Astrocyte (in vitro differentiated cells and primary cell): ENCODE data around the gene RFX8. TPM values are rescaled to one million over a fixed set of nuclear protein-coding genes. Genes with fewer than 3 reads are reported as not detected.

Source experiments
- DNase-seq: peaks from one replicate; pipeline ENCODE4 v3.0.0-alpha.2; 2010; ENCODE audit warnings: low read depth
- FAIRE-seq: peaks from 2 replicates; lab custom pipeline; 2011; peaks lifted over from hg19 to GRCh38; lab: Jason Lieb, UNC
- H2AFZ ChIP-seq: 2 replicates; pipeline ENCODE4 v1.6.0; 2012; ENCODE audit warnings: low read depth, low read length, inconsistent platforms
- H3K27ac ChIP-seq: 2 replicates; pipeline ENCODE4 v1.5.1; 2011; ENCODE audit warnings: low read depth, low read length, inconsistent platforms
- H3K27me3 ChIP-seq: 2 replicates; pipeline ENCODE4 v1.6.0; 2011; ENCODE audit warnings: low read length, inconsistent platforms; ENCODE audit not compliant: insufficient read depth
- H3K36me3 ChIP-seq: 2 replicates; pipeline ENCODE4 v1.5.1; 2011; ENCODE audit warnings: low read length, inconsistent platforms; ENCODE audit not compliant: insufficient read depth
- H3K4me1 ChIP-seq: 2 replicates; pipeline ENCODE4 v1.5.1; 2011; ENCODE audit warnings: low read length, inconsistent platforms; ENCODE audit not compliant: insufficient read depth
- H3K4me2 ChIP-seq: 2 replicates; pipeline ENCODE4 v1.6.0; 2012; ENCODE audit warnings: low read length, inconsistent platforms
- H3K4me3 ChIP-seq: 2 replicates; pipeline ENCODE4 v1.5.1; 2011; ENCODE audit warnings: low read depth, mild to moderate bottlenecking, low read length, inconsistent platforms; ENCODE audit not compliant: insufficient read depth
- H3K79me2 ChIP-seq: 2 replicates; pipeline ENCODE4 v1.6.0; 2012; ENCODE audit warnings: mild to moderate bottlenecking, low read length, inconsistent platforms; ENCODE audit not compliant: insufficient read depth
- H3K9ac ChIP-seq: 2 replicates; pipeline ENCODE4 v1.6.0; 2012; ENCODE audit warnings: mild to moderate bottlenecking, low read length, inconsistent platforms
- H3K9me3 ChIP-seq: 2 replicates; pipeline ENCODE4 v1.5.1; 2012; ENCODE audit warnings: low read depth, mild to moderate bottlenecking, low read length, inconsistent platforms; ENCODE audit not compliant: insufficient read depth
- H4K20me1 ChIP-seq: 2 replicates; pipeline ENCODE4 v1.6.0; 2012; ENCODE audit warnings: low read length, inconsistent platforms; ENCODE audit not compliant: insufficient read depth
- H3K27ac Mint-ChIP-seq: one replicate; pipeline ENCODE4 v1.8.0; 2021; ENCODE audit warnings: mild to moderate bottlenecking, mixed read lengths; ENCODE audit not compliant: unreplicated experiment
- H3K27me3 Mint-ChIP-seq: one replicate; pipeline ENCODE4 v1.8.0; 2021; ENCODE audit warnings: low read depth, mixed read lengths; ENCODE audit not compliant: unreplicated experiment
- H3K36me3 Mint-ChIP-seq: one replicate; pipeline ENCODE4 v1.8.0; 2021; ENCODE audit warnings: low read depth, mixed read lengths; ENCODE audit not compliant: unreplicated experiment
- H3K4me1 Mint-ChIP-seq: one replicate; pipeline ENCODE4 v1.8.0; 2021; ENCODE audit warnings: low read depth, mixed read lengths; ENCODE audit not compliant: unreplicated experiment
- H3K4me3 Mint-ChIP-seq: one replicate; pipeline ENCODE4 v1.8.0; 2021; ENCODE audit warnings: mild to moderate bottlenecking, moderate library complexity, mixed read lengths; ENCODE audit not compliant: unreplicated experiment
- H3K9me3 Mint-ChIP-seq: one replicate; pipeline ENCODE4 v1.8.0; 2021; ENCODE audit warnings: mild to moderate bottlenecking, mixed read lengths; ENCODE audit not compliant: unreplicated experiment
- CTCF ChIP-seq: IDR thresholded peaks from 2 replicates; pipeline ENCODE4 v1.5.1; 2011; ENCODE audit warnings: low read depth, mild to moderate bottlenecking, inconsistent platforms, low read length, moderate library complexity; ENCODE audit not compliant: insufficient read depth
- EZH2 ChIP-seq: IDR thresholded peaks from 2 replicates; pipeline ENCODE4 v1.6.1; 2012; ENCODE audit warnings: mild to moderate bottlenecking, low read length, inconsistent platforms; ENCODE audit not compliant: insufficient read depth
- total RNA-seq: library from RNA; stranded (reverse); gene quantifications from 2 replicates; pipeline ENCODE4 v1.2.1, GENCODE V29; 2021

The RFX8 gene
- total RNA-seq, 1 donor from 2014 or later, result not detected

- no peaks in the 10 kb centered on the region for H4K20me1 ChIP-seq
- peaks cover 53% of the 10 kb centered on the region for H3K27me3 Mint-ChIP-seq
- H3K4me3 Mint-ChIP-seq, result peak within 1 kb of the TSS; percentile 72
- peak; percentile 38 for DNase-seq
- H3K27me3 ChIP-seq, result peaks cover 35% of the 10 kb centered on the region
- H3K36me3 Mint-ChIP-seq, result no peaks in the 10 kb centered on the region
- H3K9ac ChIP-seq, result peak within 1 kb of the TSS; percentile 20
- H3K4me3 ChIP-seq, result peak within 1 kb of the TSS; percentile 58
- H3K9me3 ChIP-seq, result no peaks in the 10 kb centered on the region
- no peaks in the 10 kb centered on the region for H3K79me2 ChIP-seq
- H3K27ac ChIP-seq, result no peak within 1 kb of the TSS
- H3K27ac Mint-ChIP-seq, result no peak within 1 kb of the TSS
- peaks cover 14% of the 10 kb centered on the region for H3K4me1 ChIP-seq
- no peaks in the 10 kb centered on the region for H3K9me3 Mint-ChIP-seq
- H3K36me3 ChIP-seq, result no peaks in the 10 kb centered on the region
- FAIRE-seq, result no peak
- H3K4me1 Mint-ChIP-seq, result no peaks in the 10 kb centered on the region
- peak within 1 kb of the TSS; percentile 91 for H3K4me2 ChIP-seq
- H2AFZ ChIP-seq, result peak within 1 kb of the TSS; percentile 80
- peak; percentile 2 for TF ChIP-seq CTCF
- TF ChIP-seq EZH2, result peak; percentile 48
Observed at GRCh38 chr2:101387151-101387834, 87.6 kb downstream of the RFX8 start, which contains the start of gene CREG2. Gene CREG2 (minus strand): TSS chr2:101387503. CDS start chr2:101387457, 46 bp downstream.

GRCh38 chr2:101386599-101387150 lies 88.2 kb downstream of the RFX8 start:
- TF ChIP-seq CTCF (no peak), EZH2 (peak; percentile 54)
- no peaks in the 10 kb centered on the region for H3K4me1 Mint-ChIP-seq
- H3K27me3 ChIP-seq, result peaks cover 35% of the 10 kb centered on the region
- H3K9me3 Mint-ChIP-seq, result no peaks in the 10 kb centered on the region
- peak overlapping the region; percentile 58 for H3K4me3 ChIP-seq
- no peak overlapping the region for H3K27ac ChIP-seq
- peaks cover 53% of the 10 kb centered on the region for H3K27me3 Mint-ChIP-seq
- H3K4me3 Mint-ChIP-seq, result peak overlapping the region; percentile 64
- no peaks in the 10 kb centered on the region for H3K36me3 ChIP-seq
- H3K79me2 ChIP-seq, result no peaks in the 10 kb centered on the region
- no peaks in the 10 kb centered on the region for H4K20me1 ChIP-seq
- FAIRE-seq, result no peak
- H3K4me1 ChIP-seq, result peaks cover 14% of the 10 kb centered on the region
- peak overlapping the region; percentile 14 for H2AFZ ChIP-seq
- DNase-seq, result no peak
- H3K4me2 ChIP-seq, result peak overlapping the region; percentile 91
- no peak overlapping the region for H3K9ac ChIP-seq
- no peaks in the 10 kb centered on the region for H3K9me3 ChIP-seq
- H3K36me3 Mint-ChIP-seq, result no peaks in the 10 kb centered on the region
- no peak overlapping the region for H3K27ac Mint-ChIP-seq

- Mint-ChIP-seq H3K27ac (no peak overlapping the region), H3K4me3 (no peak overlapping the region), H3K9me3 (no peaks in the 10 kb centered on the region), H3K4me1 (no peaks in the 10 kb centered on the region), H3K27me3 (peaks cover 44% of the 10 kb centered on the region), H3K36me3 (no peaks in the 10 kb centered on the region)
- Histone ChIP-seq H3K36me3 (no peaks in the 10 kb centered on the region), H3K4me2 (no peak overlapping the region), H3K4me3 (no peak overlapping the region), H3K4me1 (peaks cover 9% of the 10 kb centered on the region), H2AFZ (no peak overlapping the region), H3K9ac (no peak overlapping the region), H3K27me3 (peaks cover 31% of the 10 kb centered on the region), H3K9me3 (no peaks in the 10 kb centered on the region), H4K20me1 (no peaks in the 10 kb centered on the region), H3K27ac (no peak overlapping the region), H3K79me2 (no peaks in the 10 kb centered on the region)
- FAIRE-seq, result no peak
- no peak for DNase-seq
- TF ChIP-seq CTCF, result no peak
- no peak for TF ChIP-seq EZH2
Observed at GRCh38 chr2:101383016-101383541, 91.8 kb downstream of the RFX8 start.
